BLaER1 (cell line): ENCODE data around the gene MLEC.

Source experiments
- H3K27ac ChIP-seq: shearing (Covaris generic); formaldehyde crosslinking; 2 replicates; pipeline ENCODE4 v1.8.1; 2022
- H3K27me3 ChIP-seq: shearing (Covaris generic); formaldehyde crosslinking; 2 replicates; pipeline ENCODE4 v1.8.1; 2022
- H3K36me3 ChIP-seq: shearing (Covaris generic); formaldehyde crosslinking; 2 replicates; pipeline ENCODE4 v1.8.1; 2022
- H3K4me1 ChIP-seq: shearing (Covaris generic); formaldehyde crosslinking; 2 replicates; pipeline ENCODE4 v1.8.1; 2022
- H3K4me2 ChIP-seq: shearing (Covaris generic); formaldehyde crosslinking; 2 replicates; pipeline ENCODE4 v1.8.1; 2022
- H3K4me3 ChIP-seq: shearing (Covaris generic); formaldehyde crosslinking; 2 replicates; pipeline ENCODE4 v1.8.1; 2022
- H3K9ac ChIP-seq: shearing (Covaris generic); formaldehyde crosslinking; 2 replicates; pipeline ENCODE4 v1.8.1; 2022
- H3K9me3 ChIP-seq: shearing (Covaris generic); formaldehyde crosslinking; 2 replicates; pipeline ENCODE4 v1.8.1; 2022
- H4K20me1 ChIP-seq: shearing (Covaris generic); formaldehyde crosslinking; 2 replicates; pipeline ENCODE4 v1.8.1; 2022
- Cebpa-rat ChIP-seq: shearing (Covaris generic); IDR thresholded peaks from 2 replicates; pipeline ENCODE4 v1.8.1; 2022

Gene MLEC, protein sequence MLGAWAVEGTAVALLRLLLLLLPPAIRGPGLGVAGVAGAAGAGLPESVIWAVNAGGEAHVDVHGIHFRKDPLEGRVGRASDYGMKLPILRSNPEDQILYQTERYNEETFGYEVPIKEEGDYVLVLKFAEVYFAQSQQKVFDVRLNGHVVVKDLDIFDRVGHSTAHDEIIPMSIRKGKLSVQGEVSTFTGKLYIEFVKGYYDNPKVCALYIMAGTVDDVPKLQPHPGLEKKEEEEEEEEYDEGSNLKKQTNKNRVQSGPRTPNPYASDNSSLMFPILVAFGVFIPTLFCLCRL

GRCh38 chr12:120686690-120687577 is at the start of gene MLEC:
Gene MLEC (plus strand): TSS chr12:120687149. CDS start chr12:120687297, 148 bp downstream.
- H4K20me1 ChIP-seq: peaks cover 49% of the 10 kb centered on the region
- peaks cover 58% of the 10 kb centered on the region for H3K4me1 ChIP-seq
- no peaks in the 10 kb centered on the region for H3K36me3 ChIP-seq
- no peaks in the 10 kb centered on the region for H3K27me3 ChIP-seq
- H3K9me3 ChIP-seq: no peaks in the 10 kb centered on the region
- H3K4me2 ChIP-seq: peak within 1 kb of the TSS; percentile 94
- no peak for TF ChIP-seq Cebpa-rat
- peak within 1 kb of the TSS; percentile 94 for H3K9ac ChIP-seq
- peak within 1 kb of the TSS; percentile 92 for H3K27ac ChIP-seq
- peak within 1 kb of the TSS; percentile 96 for H3K4me3 ChIP-seq

- Histone ChIP-seq H3K4me1 (peaks cover 16% of the 10 kb centered on the region), H3K9me3 (no peaks in the 10 kb centered on the region), H3K9ac (peak within 1 kb of the TSS; percentile 48; the same call in 1 of the 2 replicates), H3K4me3 (peak within 1 kb of the TSS; percentile 75), H3K27me3 (peaks cover 58% of the 10 kb centered on the region), H3K27ac (no peak within 1 kb of the TSS), H3K4me2 (peak within 1 kb of the TSS; percentile 100), H4K20me1 (peaks cover 34% of the 10 kb centered on the region), H3K36me3 (no peaks in the 10 kb centered on the region)
- no peak for TF ChIP-seq Cebpa-rat
These were observed 46.9 kb upstream of the MLEC start, which contains the start of gene CABP1 for GRCh38 chr12:120639771-120640721. Gene CABP1 (plus strand): TSS chr12:120640626. CDS start chr12:120640686, 60 bp downstream.

- peak overlapping the region; percentile 48; the same call in 1 of the 2 replicates for H3K9ac ChIP-seq
- H3K36me3 ChIP-seq: no peaks in the 10 kb centered on the region
- H3K4me1 ChIP-seq: peaks cover 16% of the 10 kb centered on the region
- peak overlapping the region; percentile 100 for H3K4me2 ChIP-seq
- TF ChIP-seq Cebpa-rat: no peak
- H3K9me3 ChIP-seq: no peaks in the 10 kb centered on the region
- H4K20me1 ChIP-seq: peaks cover 34% of the 10 kb centered on the region
- peak overlapping the region; percentile 75 for H3K4me3 ChIP-seq
- peaks cover 58% of the 10 kb centered on the region for H3K27me3 ChIP-seq
- no peak overlapping the region for H3K27ac ChIP-seq
These were observed 45.8 kb upstream of the MLEC start for GRCh38 chr12:120640861-120641833.

- Histone ChIP-seq H3K9me3 (no peaks in the 10 kb centered on the region), H3K36me3 (no peaks in the 10 kb centered on the region), H3K4me2 (peak overlapping the region; percentile 100; the same call in 1 of the 2 replicates), H3K4me1 (peaks cover 17% of the 10 kb centered on the region), H3K27ac (no peak overlapping the region), H3K9ac (no peak overlapping the region), H3K4me3 (no peak overlapping the region), H3K27me3 (peaks cover 58% of the 10 kb centered on the region), H4K20me1 (peaks cover 34% of the 10 kb centered on the region)
- no peak for TF ChIP-seq Cebpa-rat
These were observed 44.8 kb upstream of the MLEC start for GRCh38 chr12:120642121-120642520.

GRCh38 chr12:120642826-120643225 is 44.1 kb upstream of the MLEC start:
- Histone ChIP-seq H3K4me2 (no peak overlapping the region), H3K4me1 (peaks cover 22% of the 10 kb centered on the region), H3K27ac (no peak overlapping the region), H4K20me1 (peaks cover 34% of the 10 kb centered on the region), H3K36me3 (no peaks in the 10 kb centered on the region), H3K9me3 (no peaks in the 10 kb centered on the region), H3K9ac (no peak overlapping the region), H3K27me3 (peaks cover 58% of the 10 kb centered on the region), H3K4me3 (no peak overlapping the region)
- no peak for TF ChIP-seq Cebpa-rat

DNA sequence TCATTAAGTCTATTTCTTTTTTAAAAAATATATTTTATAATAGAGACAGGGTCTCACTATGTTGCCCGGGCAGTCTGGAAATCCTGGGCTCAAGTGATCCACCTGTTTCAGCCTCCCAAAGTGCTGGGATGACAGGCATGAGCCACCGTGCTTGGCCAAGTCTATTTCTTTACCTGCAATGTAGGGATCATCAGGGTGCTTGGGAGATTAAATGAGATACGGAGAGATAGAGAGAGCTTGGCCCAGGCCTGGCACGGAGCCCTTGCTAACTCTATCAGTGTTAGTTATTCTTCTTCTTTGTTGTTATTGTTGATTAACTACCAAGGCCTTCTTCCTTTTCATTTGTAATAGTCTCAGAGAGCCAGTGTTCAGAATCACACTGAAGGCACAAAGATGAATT is 43.4 kb upstream of the MLEC start:
- peaks cover 58% of the 10 kb centered on the region for H3K27me3 ChIP-seq
- no peak for TF ChIP-seq Cebpa-rat
- peaks cover 29% of the 10 kb centered on the region for H3K4me1 ChIP-seq

DNA sequence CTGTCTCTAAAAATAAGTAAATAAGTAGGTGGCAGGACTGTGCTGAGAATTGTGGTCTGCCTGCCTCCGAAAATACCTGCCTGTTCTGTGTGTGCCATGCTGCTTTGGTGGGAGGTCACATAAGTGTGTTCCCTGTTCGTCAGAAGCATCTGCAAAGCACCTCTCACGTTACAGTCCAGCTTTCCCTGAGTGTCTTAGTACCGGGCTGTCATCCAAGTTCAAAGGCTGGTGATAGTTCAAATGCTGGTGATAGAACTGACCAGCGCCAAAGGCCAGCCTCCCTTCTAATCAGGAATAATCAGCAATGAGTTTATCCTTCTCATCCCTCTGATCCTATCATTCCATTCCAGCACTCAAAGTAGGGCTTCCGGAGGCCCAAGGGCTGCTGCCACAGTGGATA is 40.9 kb upstream of the MLEC start:
- H3K27ac ChIP-seq: no peak overlapping the region
- peaks cover 40% of the 10 kb centered on the region for H3K4me1 ChIP-seq
- H3K27me3 ChIP-seq: peaks cover 62% of the 10 kb centered on the region
- H3K9ac ChIP-seq: no peak overlapping the region
- TF ChIP-seq Cebpa-rat: no peak
- no peaks in the 10 kb centered on the region for H3K9me3 ChIP-seq
- peaks cover 18% of the 10 kb centered on the region for H4K20me1 ChIP-seq
- H3K4me2 ChIP-seq: no peak overlapping the region
- no peak overlapping the region for H3K4me3 ChIP-seq
- no peaks in the 10 kb centered on the region for H3K36me3 ChIP-seq

More for the DNA sequence above, 43.4 kb upstream of the MLEC start:
- H3K4me2 ChIP-seq: no peak overlapping the region
- no peaks in the 10 kb centered on the region for H3K9me3 ChIP-seq
- H3K4me3 ChIP-seq: no peak overlapping the region
- H3K27ac ChIP-seq: no peak overlapping the region
- no peaks in the 10 kb centered on the region for H3K36me3 ChIP-seq
- H4K20me1 ChIP-seq: peaks cover 34% of the 10 kb centered on the region
- H3K9ac ChIP-seq: no peak overlapping the region

- peaks cover 58% of the 10 kb centered on the region for H3K27me3 ChIP-seq
- no peak for TF ChIP-seq Cebpa-rat
- peaks cover 5% of the 10 kb centered on the region for H4K20me1 ChIP-seq
- H3K9me3 ChIP-seq: no peaks in the 10 kb centered on the region
- H3K4me2 ChIP-seq: no peak overlapping the region
- no peaks in the 10 kb centered on the region for H3K36me3 ChIP-seq
- H3K27ac ChIP-seq: no peak overlapping the region
- peaks cover 29% of the 10 kb centered on the region for H3K4me1 ChIP-seq
- H3K4me3 ChIP-seq: no peak overlapping the region
- H3K9ac ChIP-seq: no peak overlapping the region
These were observed 39.6 kb upstream of the MLEC start for GRCh38 chr12:120647375-120647755.
